ENCODE data around the gene TM9SF2. TPM values are rescaled to one million over a fixed set of nuclear protein-coding genes. Genes with fewer than 3 reads are reported as not detected.

The TM9SF2 gene
- total RNA-seq, 1 donor from 2014 or later: 78.5 TPM

DNA sequence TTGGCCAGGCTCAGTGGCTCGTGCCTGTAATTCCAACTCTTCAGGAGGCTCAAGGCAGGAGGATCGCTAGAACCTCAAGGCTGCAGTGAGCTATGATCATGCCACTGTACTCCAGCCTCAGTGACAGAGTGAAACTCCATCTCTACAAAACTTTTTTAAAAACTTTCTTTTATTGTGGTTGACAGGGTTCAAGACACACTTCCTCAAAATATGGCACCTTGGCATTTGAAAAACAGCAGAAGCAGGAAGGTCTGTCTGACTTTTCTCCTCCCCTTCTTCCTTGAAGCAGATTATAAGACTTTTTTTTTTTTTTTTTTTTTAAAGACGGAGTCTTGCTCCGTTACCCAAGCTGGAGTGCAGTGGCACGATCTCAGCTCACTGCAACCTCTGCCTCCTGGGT, 100.3 kb downstream of the TM9SF2 start:
- intact Hi-C loops (cut with micrococcal nuclease): no loop called here
- DNase-seq (ENCODE audit: low spot score): no peak
- no peaks in the 10 kb centered on the region for H3K36me3 Mint-ChIP-seq (ENCODE audit: low read depth)
- H3K27ac Mint-ChIP-seq: no peak overlapping the region
- peaks cover 11% of the 10 kb centered on the region for H3K27me3 Mint-ChIP-seq (ENCODE audit: low read depth)
- H3K4me3 Mint-ChIP-seq (ENCODE audit: low read depth): no peak overlapping the region
- H3K4me1 Mint-ChIP-seq (ENCODE audit: low read depth): peaks cover 22% of the 10 kb centered on the region
- H3K9me3 Mint-ChIP-seq: no peaks in the 10 kb centered on the region

- H3K36me3 Mint-ChIP-seq (ENCODE audit: low read depth): no peaks in the 10 kb centered on the region
- H3K27ac Mint-ChIP-seq: no peak overlapping the region
- peak overlapping the region; percentile 37 for H3K4me3 Mint-ChIP-seq (ENCODE audit: low read depth)
- peaks cover 11% of the 10 kb centered on the region for H3K27me3 Mint-ChIP-seq (ENCODE audit: low read depth)
- H3K4me1 Mint-ChIP-seq (ENCODE audit: low read depth): peaks cover 25% of the 10 kb centered on the region
- no peaks in the 10 kb centered on the region for H3K9me3 Mint-ChIP-seq
- DNase-seq (ENCODE audit: low spot score): no peak
- intact Hi-C loops (cut with micrococcal nuclease): no loop called here
Observed at GRCh38 chr13:99604636-99605035, 103.4 kb downstream of the TM9SF2 start.

- Mint-ChIP-seq H3K36me3 (ENCODE audit: low read depth) (no peaks in the 10 kb centered on the region), H3K27ac (peak overlapping the region; percentile 38), H3K27me3 (ENCODE audit: low read depth) (peaks cover 11% of the 10 kb centered on the region), H3K4me1 (ENCODE audit: low read depth) (peaks cover 31% of the 10 kb centered on the region), H3K4me3 (ENCODE audit: low read depth) (peak overlapping the region; percentile 85), H3K9me3 (no peaks in the 10 kb centered on the region)
- peak; percentile 46 for DNase-seq (ENCODE audit: low spot score)
- intact Hi-C loops (cut with micrococcal nuclease): no loop called here
Observed at GRCh38 chr13:99605420-99606323, 104.4 kb downstream of the TM9SF2 start.

- Mint-ChIP-seq H3K9me3 (no peaks in the 10 kb centered on the region), H3K36me3 (ENCODE audit: low read depth) (no peaks in the 10 kb centered on the region), H3K27ac (peak within 1 kb of the TSS; percentile 83), H3K4me3 (ENCODE audit: low read depth) (peak within 1 kb of the TSS; percentile 85), H3K27me3 (ENCODE audit: low read depth) (peaks cover 9% of the 10 kb centered on the region), H3K4me1 (ENCODE audit: low read depth) (peaks cover 30% of the 10 kb centered on the region)
- intact Hi-C loops (cut with micrococcal nuclease): no loop called here
- peak; percentile 84 for DNase-seq (ENCODE audit: low spot score)
Observed at GRCh38 chr13:99606324-99607066, 105.2 kb downstream of the TM9SF2 start, which contains the start of gene CLYBL. Gene CLYBL (plus strand): TSS chr13:99606690.

DNA sequence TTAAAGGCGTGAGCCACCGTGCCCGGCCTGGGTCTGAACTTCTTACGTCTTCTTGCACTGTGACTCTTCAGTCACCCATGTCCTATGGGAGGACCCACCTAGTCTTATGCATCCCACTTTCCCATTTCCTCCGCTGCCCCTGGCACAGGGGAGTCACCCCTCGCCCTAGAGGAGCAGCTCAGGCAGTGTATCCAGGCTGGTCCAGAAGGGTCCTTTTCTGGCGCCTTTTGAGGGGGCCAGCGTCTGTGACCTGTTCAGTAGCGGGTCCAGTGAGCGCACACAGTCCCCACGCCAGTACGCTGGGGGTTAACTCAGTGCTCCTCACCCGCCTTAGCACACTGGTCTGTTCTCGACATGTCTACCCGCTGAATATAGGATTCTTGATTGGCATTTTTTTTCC, 107.1 kb downstream of the TM9SF2 start:
- intact Hi-C loops (cut with micrococcal nuclease): no loop called here
- Mint-ChIP-seq H3K27me3 (ENCODE audit: low read depth) (peaks cover 5% of the 10 kb centered on the region), H3K27ac (no peak overlapping the region), H3K4me1 (ENCODE audit: low read depth) (peaks cover 21% of the 10 kb centered on the region), H3K36me3 (ENCODE audit: low read depth) (no peaks in the 10 kb centered on the region), H3K4me3 (ENCODE audit: low read depth) (peak overlapping the region; percentile 54), H3K9me3 (no peaks in the 10 kb centered on the region)
- no peak for DNase-seq (ENCODE audit: low spot score)

DNA sequence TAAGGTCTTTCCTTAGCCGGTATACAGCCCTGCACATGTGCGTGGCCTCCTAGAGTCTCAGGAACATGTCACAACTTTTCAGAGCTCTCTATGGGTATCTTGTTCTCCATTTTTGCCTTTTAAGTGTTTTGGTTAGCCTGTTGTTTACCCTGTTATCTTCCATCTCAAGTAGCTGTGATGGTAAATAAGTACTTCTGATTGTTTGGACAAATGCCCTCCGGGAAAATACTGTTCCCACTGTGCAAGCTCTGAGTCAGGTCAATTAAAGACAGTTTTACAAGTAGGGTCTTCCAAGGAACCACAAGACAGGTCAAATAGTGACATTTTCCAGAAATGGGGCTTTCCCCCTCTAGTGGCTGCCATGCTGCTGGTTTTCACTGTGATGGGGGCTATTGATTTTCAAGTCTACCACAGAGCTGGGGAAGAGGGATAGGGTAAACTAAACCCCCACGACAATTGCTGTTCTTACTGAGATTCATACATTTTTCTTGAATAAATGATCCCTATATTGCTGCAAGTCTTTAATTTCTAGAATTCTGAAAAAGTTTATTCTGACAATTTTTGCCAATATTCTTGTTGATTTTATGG, 109.5 kb downstream of the TM9SF2 start:
- no peaks in the 10 kb centered on the region for H3K9me3 Mint-ChIP-seq
- H3K36me3 Mint-ChIP-seq (ENCODE audit: low read depth): no peaks in the 10 kb centered on the region
- no peak overlapping the region for H3K4me3 Mint-ChIP-seq (ENCODE audit: low read depth)
- H3K4me1 Mint-ChIP-seq (ENCODE audit: low read depth): peaks cover 16% of the 10 kb centered on the region
- intact Hi-C loops (cut with micrococcal nuclease): loop anchor here (5.0 kb wide), 1 partner anchor 168 kb away; no protein-coding TSS in a partner anchor
- no peak for DNase-seq (ENCODE audit: low spot score)
- H3K27me3 Mint-ChIP-seq (ENCODE audit: low read depth): no peaks in the 10 kb centered on the region
- H3K27ac Mint-ChIP-seq: no peak overlapping the region

Other genes with a start within 250 kb of the TM9SF2 start
- 7.4 and 8.4 TPM in 2 replicates for gene GPR18, start 243.1 kb upstream of the TM9SF2 start, total RNA-seq
- gene GPR183, start 194.1 kb upstream of the TM9SF2 start, total RNA-seq: 143 and 147 TPM in 2 replicates
- 4.4 TPM in 2 replicates for gene CLYBL, start 105.2 kb downstream of the TM9SF2 start, total RNA-seq

Measured in activated T-helper 2 cell treated with anti-CD3 and anti-CD28 coated beads, Interferon-gamma antibody, Interleukin-2, Interleukin-4, amounts not matched to agents 10 μg/mL and 5 μg/mL and 100 μg/mL, durations not matched to agents 14 hours and 24 hours and 36 hours (primary cell).